K562 (cell line): ENCODE data around the gene TDRD3. TPM values are rescaled to one million over a fixed set of nuclear protein-coding genes. Genes with fewer than 3 reads are reported as not detected.

Experiments
- CHCHD3 ChIP-seq: fragments of 250-450 bp; sonication (Bioruptor Pico); IDR thresholded peaks from 2 replicates; pipeline ENCODE4 v2.1.2; 2022; ENCODE audit warnings: mild to moderate bottlenecking
- CHD2 ChIP-seq: IDR thresholded peaks from 2 replicates; pipeline ENCODE4 v1.6.1; 2011; ENCODE audit warnings: low read depth, low read length
- GABPA ChIP-seq: fragments of 200-800 bp; sonication (Bioruptor generic); conservative IDR thresholded peaks from 2 replicates; pipeline ENCODE4 v1.6.1; 2016; ENCODE audit warnings: low read depth, missing genetic modification characterization, missing compliant biosample characterization
- ILF3 ChIP-seq: fragments of 450-650 bp; IDR thresholded peaks from 2 replicates; pipeline ENCODE4 v1.6.1; 2018; ENCODE audit warnings: antibody characterized with exemption, mild to moderate bottlenecking, moderate library complexity, borderline replicate concordance
- MTA2 ChIP-seq: fragments of 450-650 bp; IDR thresholded peaks from 2 replicates; pipeline ENCODE4 v1.6.1; 2016; ENCODE audit warnings: low read depth
- RFX1 ChIP-seq: fragments of 450-650 bp; IDR thresholded peaks from 2 replicates; pipeline ENCODE4 v1.6.1; 2016; ENCODE audit warnings: mild to moderate bottlenecking, moderate library complexity
- SAFB2 ChIP-seq: fragments of 200-400 bp; formaldehyde crosslinking; IDR thresholded peaks from 2 replicates; pipeline ENCODE4 v1.6.1; 2018; ENCODE audit warnings: borderline replicate concordance, low read length, low read depth, moderate library complexity; ENCODE audit not compliant: severe bottlenecking
- SMARCB1 ChIP-seq: IDR thresholded peaks from 2 replicates; pipeline ENCODE4 v1.6.1; 2011; ENCODE audit warnings: improper control_type of control experiment, low read depth; ENCODE audit not compliant: insufficient read length
- TCF7L2 ChIP-seq: fragments of 150-350 bp; IDR thresholded peaks from 2 replicates; pipeline ENCODE4 v1.6.1; 2016; ENCODE audit warnings: low read depth, mild to moderate bottlenecking, low read length, moderate library complexity
- ZNF707 ChIP-seq: fragments of 250-450 bp; sonication (Bioruptor Pico); conservative IDR thresholded peaks from 2 replicates; pipeline ENCODE4 v1.8.0; 2022; ENCODE audit warnings: inconsistent platforms, mild to moderate bottlenecking, moderate library complexity
- ZNF75A ChIP-seq: fragments of 450-650 bp; formaldehyde crosslinking; IDR thresholded peaks from 2 replicates; pipeline ENCODE4 v1.4.0; 2020; ENCODE audit warnings: mild to moderate bottlenecking
- polyA plus RNA-seq, 8 experiments: library from polyadenylated mRNA; depleted of rRNA in 4 of 8; stranded (reverse) in 5 of 8; unstranded in 3 of 8; fragments of >200 nt; fragmentation: Nextera tagmentation in 2 of 8; fragmentation: Illumina TruSeq in 1 of 8; extraction: Ambion mirVana in 2 of 8; extraction: Trizol in 1 of 8; gene quantifications; 2 replicates each; pipeline versions ENCODE4 v1.2.1 to v1.2.3, GENCODE V29; 2011 to 2014; ENCODE audit warnings: inconsistent platforms in 1 of 8, missing spikeins in 1 of 8
- total RNA-seq, 7 experiments: library from RNA; depleted of rRNA in 6 of 7; stranded (reverse); fragments of >200 nt in 6 of 7; fragmentation: Illumina TruSeq in 2 of 7; extraction: Trizol in 2 of 7; gene quantifications; 2 replicates each; pipeline versions ENCODE4 v1.2.1 to v1.2.3, GENCODE V29; 2011 to 2021; ENCODE audit warnings: low replicate concordance in 1 of 7
- TF ChIP-seq, protein P1 (sequence below), 2 experiments: fragments of 450-650 bp; IDR thresholded peaks; 2 replicates each; pipeline ENCODE4 v1.6.1; 2018; ENCODE audit warnings: mild to moderate bottlenecking in 2 of 2, low read depth in 1 of 2; ENCODE audit not compliant: partially characterized antibody in 2 of 2
- TF ChIP-seq, protein P2 (sequence below): fragments of 150-350 bp; IDR thresholded peaks from 2 replicates; pipeline ENCODE4 v1.6.1; 2014; ENCODE audit warnings: low read depth, mild to moderate bottlenecking, low read length, borderline replicate concordance
- TF ChIP-seq, protein P3 (sequence below): fragments of 250-450 bp; sonication (Bioruptor Pico); IDR thresholded peaks from 2 replicates; pipeline ENCODE4 v1.8.0; 2021; ENCODE audit warnings: mild to moderate bottlenecking, moderate library complexity
- TF ChIP-seq, protein P4 (sequence below): sonication (generic); formaldehyde crosslinking; IDR thresholded peaks from 2 replicates; pipeline ENCODE4 v1.8.1; 2023; ENCODE audit warnings: mild to moderate bottlenecking, missing genetic modification reagents

Gene TDRD3
- total and polyA plus RNA-seq, 9 of the 15 experiments (the other 6 are each of a cell fraction or from before 2014, with no cell fraction given): 3.6 to 16.4 (median 9.5) TPM

DNA sequence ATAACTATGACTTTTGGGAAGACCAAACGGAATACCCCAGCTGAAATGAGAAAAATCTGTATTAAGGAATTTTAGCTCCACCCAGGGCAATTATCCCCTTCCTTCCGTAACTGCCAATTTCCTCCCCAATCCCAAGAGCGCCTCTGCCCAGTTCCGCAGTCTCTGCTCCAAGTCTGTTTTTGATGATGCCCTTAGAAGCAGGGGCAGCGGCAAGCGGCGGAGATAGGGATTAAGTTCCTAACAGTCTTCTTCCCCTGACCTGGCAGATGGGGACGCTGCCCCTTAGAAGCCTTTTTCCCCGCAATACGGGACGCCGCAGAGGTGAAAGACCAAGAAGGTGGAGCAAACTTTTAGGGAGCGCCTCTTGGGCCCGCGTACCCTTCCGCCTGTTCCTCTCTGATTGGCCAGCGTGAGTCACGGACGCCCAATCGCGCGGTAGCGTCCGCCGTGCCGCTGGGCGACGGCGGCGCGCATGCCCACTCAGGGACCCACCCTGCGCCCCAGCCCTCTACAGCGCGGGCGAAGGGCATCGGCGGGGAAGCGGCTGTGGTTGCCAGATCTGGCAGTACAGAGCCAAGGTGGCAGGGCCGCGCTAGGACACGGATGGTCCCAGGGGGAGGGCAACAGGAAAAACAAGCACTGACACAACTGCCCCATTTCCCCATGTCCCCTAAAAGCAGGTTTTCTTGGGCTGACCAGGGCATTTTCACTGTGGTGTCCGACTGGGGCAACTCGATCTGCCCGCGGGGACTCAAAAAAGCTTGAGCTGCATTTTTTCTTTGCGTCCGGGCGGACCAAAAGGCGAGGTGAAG is 843 bp upstream of the TDRD3 start (continued):
- TF ChIP-seq SMARCB1 (no peak), SAFB2 (no peak), GABPA (tag) (peak; percentile 69), MTA2 (no peak; the same call in 1 of the 2 replicates), TCF7L2 (no peak), CHD2 (0 out of 2 replicates have a peak, but pooled peaks have one; percentile 15), ZNF75A (CRISPR knock-in tag) (no peak), RFX1 (peak; percentile 44), ZNF707 (CRISPR knock-in tag) (no peak), ILF3 (no peak), CHCHD3 (CRISPR knock-in tag) (no peak)
- TF ChIP-seq, protein P1, sequence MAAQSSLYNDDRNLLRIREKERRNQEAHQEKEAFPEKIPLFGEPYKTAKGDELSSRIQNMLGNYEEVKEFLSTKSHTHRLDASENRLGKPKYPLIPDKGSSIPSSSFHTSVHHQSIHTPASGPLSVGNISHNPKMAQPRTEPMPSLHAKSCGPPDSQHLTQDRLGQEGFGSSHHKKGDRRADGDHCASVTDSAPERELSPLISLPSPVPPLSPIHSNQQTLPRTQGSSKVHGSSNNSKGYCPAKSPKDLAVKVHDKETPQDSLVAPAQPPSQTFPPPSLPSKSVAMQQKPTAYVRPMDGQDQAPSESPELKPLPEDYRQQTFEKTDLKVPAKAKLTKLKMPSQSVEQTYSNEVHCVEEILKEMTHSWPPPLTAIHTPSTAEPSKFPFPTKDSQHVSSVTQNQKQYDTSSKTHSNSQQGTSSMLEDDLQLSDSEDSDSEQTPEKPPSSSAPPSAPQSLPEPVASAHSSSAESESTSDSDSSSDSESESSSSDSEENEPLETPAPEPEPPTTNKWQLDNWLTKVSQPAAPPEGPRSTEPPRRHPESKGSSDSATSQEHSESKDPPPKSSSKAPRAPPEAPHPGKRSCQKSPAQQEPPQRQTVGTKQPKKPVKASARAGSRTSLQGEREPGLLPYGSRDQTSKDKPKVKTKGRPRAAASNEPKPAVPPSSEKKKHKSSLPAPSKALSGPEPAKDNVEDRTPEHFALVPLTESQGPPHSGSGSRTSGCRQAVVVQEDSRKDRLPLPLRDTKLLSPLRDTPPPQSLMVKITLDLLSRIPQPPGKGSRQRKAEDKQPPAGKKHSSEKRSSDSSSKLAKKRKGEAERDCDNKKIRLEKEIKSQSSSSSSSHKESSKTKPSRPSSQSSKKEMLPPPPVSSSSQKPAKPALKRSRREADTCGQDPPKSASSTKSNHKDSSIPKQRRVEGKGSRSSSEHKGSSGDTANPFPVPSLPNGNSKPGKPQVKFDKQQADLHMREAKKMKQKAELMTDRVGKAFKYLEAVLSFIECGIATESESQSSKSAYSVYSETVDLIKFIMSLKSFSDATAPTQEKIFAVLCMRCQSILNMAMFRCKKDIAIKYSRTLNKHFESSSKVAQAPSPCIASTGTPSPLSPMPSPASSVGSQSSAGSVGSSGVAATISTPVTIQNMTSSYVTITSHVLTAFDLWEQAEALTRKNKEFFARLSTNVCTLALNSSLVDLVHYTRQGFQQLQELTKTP (IDR thresholded peaks at IDR 0.05; ENCODE audit: low read depth in 1 of 2, partially characterized antibody in 2 of 2): peak in 1 of 2 experiments; percentile 40
- TF ChIP-seq, protein P2, sequence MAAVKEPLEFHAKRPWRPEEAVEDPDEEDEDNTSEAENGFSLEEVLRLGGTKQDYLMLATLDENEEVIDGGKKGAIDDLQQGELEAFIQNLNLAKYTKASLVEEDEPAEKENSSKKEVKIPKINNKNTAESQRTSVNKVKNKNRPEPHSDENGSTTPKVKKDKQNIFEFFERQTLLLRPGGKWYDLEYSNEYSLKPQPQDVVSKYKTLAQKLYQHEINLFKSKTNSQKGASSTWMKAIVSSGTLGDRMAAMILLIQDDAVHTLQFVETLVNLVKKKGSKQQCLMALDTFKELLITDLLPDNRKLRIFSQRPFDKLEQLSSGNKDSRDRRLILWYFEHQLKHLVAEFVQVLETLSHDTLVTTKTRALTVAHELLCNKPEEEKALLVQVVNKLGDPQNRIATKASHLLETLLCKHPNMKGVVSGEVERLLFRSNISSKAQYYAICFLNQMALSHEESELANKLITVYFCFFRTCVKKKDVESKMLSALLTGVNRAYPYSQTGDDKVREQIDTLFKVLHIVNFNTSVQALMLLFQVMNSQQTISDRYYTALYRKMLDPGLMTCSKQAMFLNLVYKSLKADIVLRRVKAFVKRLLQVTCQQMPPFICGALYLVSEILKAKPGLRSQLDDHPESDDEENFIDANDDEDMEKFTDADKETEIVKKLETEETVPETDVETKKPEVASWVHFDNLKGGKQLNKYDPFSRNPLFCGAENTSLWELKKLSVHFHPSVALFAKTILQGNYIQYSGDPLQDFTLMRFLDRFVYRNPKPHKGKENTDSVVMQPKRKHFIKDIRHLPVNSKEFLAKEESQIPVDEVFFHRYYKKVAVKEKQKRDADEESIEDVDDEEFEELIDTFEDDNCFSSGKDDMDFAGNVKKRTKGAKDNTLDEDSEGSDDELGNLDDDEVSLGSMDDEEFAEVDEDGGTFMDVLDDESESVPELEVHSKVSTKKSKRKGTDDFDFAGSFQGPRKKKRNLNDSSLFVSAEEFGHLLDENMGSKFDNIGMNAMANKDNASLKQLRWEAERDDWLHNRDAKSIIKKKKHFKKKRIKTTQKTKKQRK: no peak
- TF ChIP-seq, protein P3, sequence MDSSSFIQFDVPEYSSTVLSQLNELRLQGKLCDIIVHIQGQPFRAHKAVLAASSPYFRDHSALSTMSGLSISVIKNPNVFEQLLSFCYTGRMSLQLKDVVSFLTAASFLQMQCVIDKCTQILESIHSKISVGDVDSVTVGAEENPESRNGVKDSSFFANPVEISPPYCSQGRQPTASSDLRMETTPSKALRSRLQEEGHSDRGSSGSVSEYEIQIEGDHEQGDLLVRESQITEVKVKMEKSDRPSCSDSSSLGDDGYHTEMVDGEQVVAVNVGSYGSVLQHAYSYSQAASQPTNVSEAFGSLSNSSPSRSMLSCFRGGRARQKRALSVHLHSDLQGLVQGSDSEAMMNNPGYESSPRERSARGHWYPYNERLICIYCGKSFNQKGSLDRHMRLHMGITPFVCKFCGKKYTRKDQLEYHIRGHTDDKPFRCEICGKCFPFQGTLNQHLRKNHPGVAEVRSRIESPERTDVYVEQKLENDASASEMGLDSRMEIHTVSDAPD (CRISPR knock-in tag): no peak
- TF ChIP-seq, protein P4, sequence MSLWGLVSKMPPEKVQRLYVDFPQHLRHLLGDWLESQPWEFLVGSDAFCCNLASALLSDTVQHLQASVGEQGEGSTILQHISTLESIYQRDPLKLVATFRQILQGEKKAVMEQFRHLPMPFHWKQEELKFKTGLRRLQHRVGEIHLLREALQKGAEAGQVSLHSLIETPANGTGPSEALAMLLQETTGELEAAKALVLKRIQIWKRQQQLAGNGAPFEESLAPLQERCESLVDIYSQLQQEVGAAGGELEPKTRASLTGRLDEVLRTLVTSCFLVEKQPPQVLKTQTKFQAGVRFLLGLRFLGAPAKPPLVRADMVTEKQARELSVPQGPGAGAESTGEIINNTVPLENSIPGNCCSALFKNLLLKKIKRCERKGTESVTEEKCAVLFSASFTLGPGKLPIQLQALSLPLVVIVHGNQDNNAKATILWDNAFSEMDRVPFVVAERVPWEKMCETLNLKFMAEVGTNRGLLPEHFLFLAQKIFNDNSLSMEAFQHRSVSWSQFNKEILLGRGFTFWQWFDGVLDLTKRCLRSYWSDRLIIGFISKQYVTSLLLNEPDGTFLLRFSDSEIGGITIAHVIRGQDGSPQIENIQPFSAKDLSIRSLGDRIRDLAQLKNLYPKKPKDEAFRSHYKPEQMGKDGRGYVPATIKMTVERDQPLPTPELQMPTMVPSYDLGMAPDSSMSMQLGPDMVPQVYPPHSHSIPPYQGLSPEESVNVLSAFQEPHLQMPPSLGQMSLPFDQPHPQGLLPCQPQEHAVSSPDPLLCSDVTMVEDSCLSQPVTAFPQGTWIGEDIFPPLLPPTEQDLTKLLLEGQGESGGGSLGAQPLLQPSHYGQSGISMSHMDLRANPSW (CRISPR knock-in tag): no peak
